ENCODE data around the gene RASA2.

- TF ChIP-seq CBFB (IDR thresholded peaks at IDR 0.05; ENCODE audit: low read depth) (no peak), NR2C2 (IDR thresholded peaks at IDR 0.05; ENCODE audit: borderline replicate concordance, control insufficient read depth, insufficient read length, low read depth) (no peak), ZNF274 (IDR thresholded peaks at IDR 0.05; ENCODE audit: insufficient read depth, insufficient read length) (no peak)
These were observed 91.6 kb downstream of the RASA2 start for GRCh38 chr3:141578202-141578973.

Measured in GM12878 (cell line).